ENCODE measurements around the gene FIBCD1.

FIBCD1 gene

DNA sequence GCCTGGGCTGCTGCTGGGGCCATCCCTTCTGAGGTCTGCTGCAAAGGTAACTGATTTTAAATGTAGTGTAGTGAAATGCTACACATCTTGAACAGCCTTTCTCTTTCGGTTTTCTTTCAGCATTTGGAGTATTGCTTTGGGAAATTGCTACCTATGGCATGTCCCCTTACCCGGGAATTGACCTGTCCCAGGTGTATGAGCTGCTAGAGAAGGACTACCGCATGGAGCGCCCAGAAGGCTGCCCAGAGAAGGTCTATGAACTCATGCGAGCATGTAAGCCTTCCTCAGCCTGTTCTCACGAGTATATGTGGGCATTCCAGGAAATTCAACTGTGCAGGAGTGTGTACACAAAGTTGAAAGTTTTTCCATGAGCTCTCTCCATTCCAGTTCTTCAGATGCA lies 60.8 kb downstream of the FIBCD1 start:
- no peak for DNase-seq (ENCODE audit: low spot score)

DNA sequence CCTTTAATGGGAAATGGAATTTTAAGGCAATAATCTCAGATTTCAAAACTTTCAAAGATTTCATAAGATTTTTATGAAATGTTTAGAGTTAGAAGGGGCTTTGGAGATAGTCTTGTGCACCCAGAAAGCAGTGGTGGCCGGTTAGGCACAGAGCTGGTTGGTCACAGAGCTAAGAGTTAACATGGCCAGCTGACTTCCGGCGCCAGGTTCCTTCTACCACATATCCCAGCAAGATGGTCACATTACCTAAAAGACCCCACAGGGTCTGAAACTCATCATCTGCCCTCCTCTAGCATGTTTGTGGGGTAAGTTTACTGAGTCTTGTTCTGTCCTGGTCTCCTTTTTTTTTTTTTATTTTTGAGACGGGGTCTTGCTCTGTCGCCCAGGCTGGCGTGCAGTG lies 61.7 kb downstream of the FIBCD1 start:
- DNase-seq (ENCODE audit: low spot score): no peak

DNA sequence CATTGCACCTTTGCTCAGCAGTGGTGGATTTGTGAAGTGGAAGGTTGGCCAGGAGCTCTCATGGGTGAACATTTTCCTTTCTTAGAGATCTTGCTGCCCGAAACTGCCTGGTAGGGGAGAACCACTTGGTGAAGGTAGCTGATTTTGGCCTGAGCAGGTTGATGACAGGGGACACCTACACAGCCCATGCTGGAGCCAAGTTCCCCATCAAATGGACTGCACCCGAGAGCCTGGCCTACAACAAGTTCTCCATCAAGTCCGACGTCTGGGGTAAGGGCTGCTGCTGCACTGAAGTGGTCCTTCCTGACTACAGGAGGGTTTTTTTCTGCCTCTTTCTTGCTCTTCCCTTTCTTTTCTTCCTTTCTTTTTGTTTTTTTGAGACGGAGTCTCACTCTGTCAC lies 64.3 kb downstream of the FIBCD1 start:
- no peak for DNase-seq (ENCODE audit: low spot score)

DNA sequence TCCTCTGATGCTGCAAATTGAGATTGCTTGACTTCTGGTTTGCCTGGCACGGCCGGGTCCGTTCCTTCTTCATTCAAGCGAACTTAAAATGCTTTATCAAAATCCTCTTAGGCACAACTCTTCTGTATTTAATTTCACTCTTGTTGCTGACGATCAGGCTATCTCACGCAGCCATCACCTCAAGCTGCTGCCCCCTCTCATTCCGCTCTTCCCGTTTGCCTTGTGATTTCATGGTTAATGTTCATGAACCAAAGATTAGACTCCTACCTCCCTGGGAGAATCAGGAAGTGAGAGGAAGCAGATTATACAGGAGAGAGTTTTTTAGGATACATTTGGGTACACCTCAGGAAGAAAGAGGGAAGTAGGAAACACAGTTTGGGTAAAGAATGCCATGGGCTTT lies 65.1 kb downstream of the FIBCD1 start:
- no peak for DNase-seq (ENCODE audit: low spot score)

- no peak for DNase-seq (ENCODE audit: low spot score)
These were observed 66.0 kb downstream of the FIBCD1 start for GRCh38 chr9:130872912-130873503.

DNA sequence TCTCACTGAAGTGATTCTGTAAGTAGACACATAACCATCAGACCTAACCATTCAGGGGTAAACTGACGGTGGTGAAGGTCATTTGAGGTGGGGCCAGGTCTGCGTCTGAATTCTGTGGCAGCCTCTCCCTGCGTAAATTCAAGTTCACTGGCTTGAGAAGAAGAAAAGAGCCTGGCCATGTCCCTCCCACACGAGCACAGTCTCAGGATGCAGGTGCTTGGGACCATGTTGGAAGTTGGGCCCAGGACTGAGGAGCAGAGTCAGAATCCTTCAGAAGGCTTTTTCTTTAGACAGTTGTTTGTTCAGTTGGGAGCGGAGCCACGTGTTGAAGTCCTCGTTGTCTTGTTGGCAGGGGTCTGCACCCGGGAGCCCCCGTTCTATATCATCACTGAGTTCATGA lies 66.5 kb downstream of the FIBCD1 start:
- no peak for DNase-seq (ENCODE audit: low spot score)

DNA sequence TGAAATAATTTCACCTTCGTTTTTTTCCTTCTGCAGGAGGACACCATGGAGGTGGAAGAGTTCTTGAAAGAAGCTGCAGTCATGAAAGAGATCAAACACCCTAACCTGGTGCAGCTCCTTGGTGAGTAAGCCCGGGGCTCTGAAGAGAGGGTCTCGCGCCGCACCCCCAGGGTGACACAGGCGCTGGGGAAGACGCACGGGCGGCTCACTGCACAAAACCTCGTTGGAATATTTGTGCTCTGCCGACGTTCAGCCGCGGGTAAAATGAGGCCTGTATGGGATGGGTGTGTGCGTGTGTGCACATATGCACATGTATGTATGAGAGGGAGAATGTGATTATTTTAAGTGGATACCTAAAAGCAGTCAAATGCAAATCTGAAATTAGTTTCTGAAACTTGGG lies 67.0 kb downstream of the FIBCD1 start:
- DNase-seq (ENCODE audit: low spot score): no peak

DNA sequence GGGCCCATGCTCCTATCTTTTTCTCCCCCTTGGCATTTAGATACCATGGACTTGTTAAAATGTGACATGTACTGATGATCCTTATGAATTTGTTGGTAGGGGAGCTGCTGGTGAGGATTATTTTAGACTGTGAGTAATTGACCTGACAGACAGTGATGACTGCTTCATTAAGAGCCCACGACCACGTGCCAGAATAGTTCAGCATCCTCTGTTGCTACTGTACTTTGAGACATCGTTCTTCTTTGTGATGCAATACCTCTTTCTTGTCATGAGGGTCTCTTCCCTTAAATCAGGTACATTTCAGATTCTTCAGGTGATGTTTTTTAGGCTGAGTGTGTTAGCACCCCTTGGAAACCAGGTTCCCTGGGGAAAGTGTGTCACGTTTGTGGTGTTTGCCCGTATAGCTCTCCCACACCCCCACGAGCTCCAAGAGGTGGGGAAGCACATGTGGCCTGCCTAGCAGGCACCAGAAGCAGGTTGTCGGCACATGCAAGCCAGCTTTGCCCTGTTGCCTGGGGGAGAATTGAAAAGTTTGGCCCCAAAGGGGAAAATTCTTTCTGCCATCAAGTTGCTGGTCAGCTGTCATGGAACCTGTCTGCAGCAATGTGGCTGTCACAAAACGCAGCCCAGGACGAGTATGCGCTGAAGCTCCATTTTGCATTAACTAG lies 67.5 kb downstream of the FIBCD1 start:
- no peak for DNase-seq (ENCODE audit: low spot score)

DNA sequence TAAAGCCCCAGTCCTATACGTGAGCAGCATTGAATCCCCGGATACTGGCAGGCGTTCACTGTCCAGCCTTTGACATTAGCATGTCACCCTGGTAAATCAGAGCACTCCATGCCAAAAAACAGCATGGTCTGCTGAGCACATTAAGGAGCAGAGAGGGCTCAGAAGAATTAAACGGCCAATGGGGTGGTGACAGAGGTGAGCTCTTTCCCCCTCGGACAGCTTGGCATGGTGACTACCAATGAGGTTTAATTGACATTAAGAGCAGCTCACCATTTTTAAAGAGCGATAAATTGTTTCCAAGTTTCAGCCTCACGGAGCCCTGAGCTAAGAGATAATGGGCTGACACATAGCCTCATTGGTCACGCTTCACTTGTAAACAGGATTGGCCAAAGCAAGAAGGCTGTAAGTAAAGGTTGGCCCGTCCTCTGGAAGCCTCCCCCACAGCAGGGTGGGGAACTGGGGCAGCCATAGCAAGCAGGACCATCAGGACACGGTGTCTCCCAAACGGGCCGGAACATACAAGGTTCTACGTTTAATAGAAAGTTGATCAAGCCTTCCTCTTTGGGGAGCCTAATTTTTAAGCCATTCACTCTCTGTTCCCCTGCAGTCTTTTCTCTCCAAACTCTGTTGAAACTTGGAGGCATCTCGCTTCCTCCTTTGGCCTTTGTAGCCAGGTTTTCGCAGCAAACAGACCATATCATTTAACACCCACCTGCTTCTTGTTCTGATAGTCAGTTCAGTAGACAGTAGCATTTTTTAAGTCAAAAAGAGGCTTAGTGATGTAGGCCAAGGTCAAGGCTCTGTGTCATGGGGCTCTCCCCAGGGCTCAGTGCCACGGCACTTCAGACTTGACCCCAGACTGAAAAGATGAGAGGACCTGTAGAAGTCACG lies 68.3 kb downstream of the FIBCD1 start:
- DNase-seq (ENCODE audit: low spot score): no peak

DNA sequence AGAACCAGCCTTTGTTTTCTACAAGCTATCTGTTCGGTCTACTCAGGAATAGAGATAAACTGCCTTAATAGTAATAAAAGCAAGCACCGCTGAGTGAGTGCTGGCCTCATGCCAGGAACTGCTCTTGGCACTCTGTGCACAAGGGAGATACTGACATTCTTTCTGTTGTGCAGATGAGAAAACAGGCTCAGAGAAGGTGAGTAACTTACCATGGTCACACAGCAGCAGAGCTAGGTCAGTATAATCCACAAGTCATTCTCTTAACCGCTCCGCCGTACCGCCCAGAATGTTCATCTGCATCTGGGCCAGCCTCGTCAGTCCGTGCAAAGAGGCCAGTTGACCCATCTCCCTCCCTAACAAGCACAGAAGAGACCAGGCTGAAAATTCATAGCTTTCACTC lies 69.8 kb downstream of the FIBCD1 start:
- no peak for DNase-seq (ENCODE audit: low spot score)

DNA sequence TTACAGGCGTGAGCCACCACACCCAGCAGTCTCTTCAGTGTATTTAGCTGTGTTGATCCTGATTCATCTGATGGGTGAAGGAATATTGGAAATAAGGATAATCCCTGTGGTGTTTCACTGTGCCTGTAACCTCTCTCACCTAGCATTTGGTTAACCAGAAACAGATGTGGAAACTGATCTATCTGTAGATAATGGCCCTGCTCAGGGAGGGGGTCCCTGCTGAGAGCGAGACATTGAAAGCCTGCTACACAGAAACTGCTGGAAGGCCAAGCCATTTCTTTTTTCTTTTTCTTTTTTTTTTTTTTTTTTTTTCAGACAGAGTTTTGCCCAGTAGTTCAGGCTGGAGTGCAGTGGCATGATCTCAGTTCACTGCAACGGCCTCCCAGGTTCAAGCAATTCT lies 70.8 kb downstream of the FIBCD1 start:
- no peak for DNase-seq (ENCODE audit: low spot score)

- DNase-seq (ENCODE audit: low spot score): no peak
These were observed 71.5 kb downstream of the FIBCD1 start for GRCh38 chr9:130867556-130867955.

GRCh38 chr9:130866474-130866965 lies 72.5 kb downstream of the FIBCD1 start:
- peak; percentile 79 for DNase-seq (ENCODE audit: low spot score)

DNA sequence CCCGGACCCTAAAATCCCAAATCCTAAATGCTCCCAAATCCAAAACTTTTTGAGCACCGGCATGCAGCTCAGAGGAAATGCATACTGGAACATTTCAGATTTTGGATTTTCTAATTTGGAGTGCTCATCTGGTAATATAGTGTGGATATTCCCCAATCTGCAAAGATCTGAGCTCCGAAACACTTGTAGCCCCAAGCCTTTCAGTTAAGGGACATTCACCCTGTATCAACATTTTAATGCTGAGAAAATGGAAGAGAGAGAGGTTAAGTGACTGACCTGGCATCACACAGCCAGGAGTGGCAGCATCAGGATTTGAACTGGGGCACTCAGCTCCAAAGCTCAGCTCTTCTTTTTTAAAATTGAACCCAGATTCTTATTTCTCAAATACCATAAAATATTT lies 73.1 kb downstream of the FIBCD1 start:
- DNase-seq (ENCODE audit: low spot score): no peak

- no peak for DNase-seq (ENCODE audit: low spot score)
These were observed 74.5 kb downstream of the FIBCD1 start for GRCh38 chr9:130864541-130864940.

DNA sequence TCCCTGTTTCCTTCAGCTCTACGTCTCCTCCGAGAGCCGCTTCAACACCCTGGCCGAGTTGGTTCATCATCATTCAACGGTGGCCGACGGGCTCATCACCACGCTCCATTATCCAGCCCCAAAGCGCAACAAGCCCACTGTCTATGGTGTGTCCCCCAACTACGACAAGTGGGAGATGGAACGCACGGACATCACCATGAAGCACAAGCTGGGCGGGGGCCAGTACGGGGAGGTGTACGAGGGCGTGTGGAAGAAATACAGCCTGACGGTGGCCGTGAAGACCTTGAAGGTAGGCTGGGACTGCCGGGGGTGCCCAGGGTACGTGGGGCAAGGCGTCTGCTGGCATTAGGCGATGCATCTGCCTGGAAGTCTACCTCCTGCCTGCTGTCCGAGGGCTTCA lies 76.3 kb downstream of the FIBCD1 start:
- no peak for DNase-seq (ENCODE audit: low spot score)

GRCh38 chr9:130862217-130862616 lies 76.8 kb downstream of the FIBCD1 start:
- DNase-seq (ENCODE audit: low spot score): no peak

DNA sequence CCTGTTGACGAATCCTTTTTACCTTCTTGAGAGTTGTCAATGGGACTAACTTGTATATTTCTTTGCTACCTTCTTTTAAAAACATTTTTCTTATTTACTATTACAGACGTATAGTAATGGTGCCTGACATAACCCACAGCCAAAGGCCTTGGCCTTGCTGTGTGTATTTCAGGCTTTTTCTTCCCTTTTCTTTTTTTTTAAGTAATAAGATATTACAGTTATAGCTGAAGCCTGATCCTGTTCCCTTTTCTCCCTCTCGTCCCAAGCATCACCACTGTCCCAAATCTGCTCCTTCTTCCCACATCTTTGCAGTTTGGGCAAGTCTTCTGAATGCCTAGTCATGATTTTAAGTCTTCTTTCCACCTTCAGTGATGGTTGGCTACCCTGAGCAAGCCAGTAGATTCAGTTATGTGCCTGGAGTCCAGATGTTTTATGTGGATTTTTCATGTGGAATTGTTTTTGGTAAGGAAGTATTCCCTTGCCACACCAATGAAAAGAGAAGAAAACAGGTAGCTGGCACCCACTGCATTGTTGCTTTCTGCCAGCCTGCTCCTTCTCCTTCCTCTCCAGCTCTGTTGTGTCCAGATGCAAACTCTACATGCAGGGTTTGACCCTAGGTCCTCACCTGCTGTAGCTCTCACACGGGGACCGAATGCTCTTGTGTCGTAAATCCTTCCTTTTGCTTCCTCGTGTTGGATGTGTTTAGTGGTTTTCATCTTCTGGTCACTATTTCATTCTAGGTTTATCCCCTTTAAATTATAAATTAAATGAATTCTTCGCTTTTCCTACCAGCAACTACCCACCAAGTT lies 77.5 kb downstream of the FIBCD1 start:
- no peak for DNase-seq (ENCODE audit: low spot score)

GRCh38 chr9:130860458-130861316 lies 78.4 kb downstream of the FIBCD1 start:
- no peak for DNase-seq (ENCODE audit: low spot score)

GRCh38 chr9:130858739-130859705 lies 80.0 kb downstream of the FIBCD1 start:
- DNase-seq (ENCODE audit: low spot score): no peak

All from HuH-7 (cell line).